ACC112 (cell line): ENCODE results near the gene ZNF488.

ENCODE experiments used
- H2AFZ ChIP-seq: fragments of 200-600 bp; sonication (generic); one replicate; pipeline ENCODE4 v1.6.0; 2017; ENCODE audit warnings: antibody characterized with exemption, low read length; ENCODE audit not compliant: unreplicated experiment
- H3K27ac ChIP-seq: fragments of 200-600 bp; sonication (generic); 2 replicates; pipeline ENCODE4 v1.5.1; 2014; ENCODE audit warnings: low read depth, mild to moderate bottlenecking, antibody characterized with exemption, low read length, moderate library complexity
- H3K27me3 ChIP-seq: fragments of 200-600 bp; sonication (generic); 2 replicates; pipeline ENCODE4 v1.6.1; 2014; ENCODE audit warnings: mild to moderate bottlenecking, antibody characterized with exemption, low read length, moderate library complexity, mixed read lengths; ENCODE audit not compliant: insufficient read depth
- H3K36me3 ChIP-seq: fragments of 200-600 bp; sonication (generic); 2 replicates; pipeline ENCODE4 v1.6.1; 2016; ENCODE audit warnings: mild to moderate bottlenecking, antibody characterized with exemption, low read length, moderate library complexity, mixed read lengths; ENCODE audit not compliant: insufficient read depth
- H3K4me1 ChIP-seq: fragments of 200-600 bp; sonication (generic); one replicate; pipeline ENCODE4 v1.6.1; 2016; ENCODE audit warnings: low read length, mixed read lengths; ENCODE audit not compliant: insufficient read depth, unreplicated experiment, control insufficient read depth
- H3K4me3 ChIP-seq: fragments of 200-600 bp; sonication (generic); 2 replicates; pipeline ENCODE4 v1.5.1; 2014; ENCODE audit warnings: mild to moderate bottlenecking, low read depth, low read length
- H3K79me2 ChIP-seq: fragments of 200-600 bp; sonication (generic); one replicate; pipeline ENCODE4 v1.6.0; 2016; ENCODE audit warnings: low read length; ENCODE audit not compliant: control insufficient read depth, unreplicated experiment, insufficient read depth

The ZNF488 gene

GRCh38 chr10:47372726-47373125 lies 11.4 kb downstream of the ZNF488 start:
- Histone ChIP-seq H3K4me3 (no peak overlapping the region), H3K4me1 (peaks cover 4% of the 10 kb centered on the region), H3K27me3 (peaks cover 10% of the 10 kb centered on the region; the same call in 1 of the 2 replicates), H3K36me3 (no peaks in the 10 kb centered on the region), H3K79me2 (no peaks in the 10 kb centered on the region), H2AFZ (no peak overlapping the region), H3K27ac (no peak overlapping the region)

GRCh38 chr10:47371629-47372485 lies 12.2 kb downstream of the ZNF488 start:
- Histone ChIP-seq H3K36me3 (no peaks in the 10 kb centered on the region), H3K4me3 (no peak overlapping the region), H2AFZ (no peak overlapping the region), H3K27ac (no peak overlapping the region), H3K79me2 (no peaks in the 10 kb centered on the region), H3K4me1 (peaks cover 4% of the 10 kb centered on the region), H3K27me3 (peaks cover 8% of the 10 kb centered on the region; the same call in 1 of the 2 replicates)

- Histone ChIP-seq H3K27ac (no peak overlapping the region), H3K4me3 (no peak overlapping the region), H3K79me2 (no peaks in the 10 kb centered on the region), H2AFZ (no peak overlapping the region), H3K36me3 (no peaks in the 10 kb centered on the region), H3K4me1 (peaks cover 4% of the 10 kb centered on the region), H3K27me3 (peaks cover 4% of the 10 kb centered on the region; the same call in 1 of the 2 replicates)
These were observed 13.2 kb downstream of the ZNF488 start for GRCh38 chr10:47370878-47371277.

GRCh38 chr10:47370015-47370767 lies 13.9 kb downstream of the ZNF488 start:
- Histone ChIP-seq H2AFZ (no peak overlapping the region), H3K36me3 (no peaks in the 10 kb centered on the region), H3K4me3 (no peak overlapping the region), H3K4me1 (peaks cover 2% of the 10 kb centered on the region), H3K79me2 (no peaks in the 10 kb centered on the region), H3K27ac (no peak overlapping the region), H3K27me3 (peaks cover 4% of the 10 kb centered on the region)

- H3K36me3 ChIP-seq = no peaks in the 10 kb centered on the region
- H2AFZ ChIP-seq = no peak overlapping the region
- H3K4me1 ChIP-seq = no peaks in the 10 kb centered on the region
- no peak overlapping the region for H3K27ac ChIP-seq
- no peak overlapping the region for H3K4me3 ChIP-seq
- H3K79me2 ChIP-seq = no peaks in the 10 kb centered on the region
- peaks cover 3% of the 10 kb centered on the region; the same call in 1 of the 2 replicates for H3K27me3 ChIP-seq
These were observed 14.7 kb downstream of the ZNF488 start for GRCh38 chr10:47369251-47369894.

- Histone ChIP-seq H3K27ac (no peak overlapping the region), H3K4me1 (no peaks in the 10 kb centered on the region), H3K4me3 (no peak overlapping the region), H3K36me3 (no peaks in the 10 kb centered on the region), H2AFZ (no peak overlapping the region), H3K79me2 (no peaks in the 10 kb centered on the region), H3K27me3 (peaks cover 3% of the 10 kb centered on the region; the same call in 1 of the 2 replicates)
These were observed 15.5 kb downstream of the ZNF488 start for GRCh38 chr10:47368431-47369180.

- H3K79me2 ChIP-seq = no peaks in the 10 kb centered on the region
- H3K4me3 ChIP-seq = no peak overlapping the region
- no peaks in the 10 kb centered on the region for H3K4me1 ChIP-seq
- no peak overlapping the region for H2AFZ ChIP-seq
- no peak overlapping the region for H3K27ac ChIP-seq
- H3K36me3 ChIP-seq = no peaks in the 10 kb centered on the region
- H3K27me3 ChIP-seq = peaks cover 3% of the 10 kb centered on the region; the same call in 1 of the 2 replicates
These were observed 16.4 kb downstream of the ZNF488 start for GRCh38 chr10:47367646-47368045.

GRCh38 chr10:47366731-47367460 lies 17.2 kb downstream of the ZNF488 start:
- Histone ChIP-seq H3K36me3 (no peaks in the 10 kb centered on the region), H3K4me1 (no peaks in the 10 kb centered on the region), H3K79me2 (no peaks in the 10 kb centered on the region), H3K4me3 (no peak overlapping the region), H3K27ac (no peak overlapping the region), H2AFZ (no peak overlapping the region), H3K27me3 (peaks cover 3% of the 10 kb centered on the region; the same call in 1 of the 2 replicates)

- Histone ChIP-seq H3K36me3 (no peaks in the 10 kb centered on the region), H3K27ac (no peak overlapping the region), H2AFZ (no peak overlapping the region), H3K79me2 (no peaks in the 10 kb centered on the region), H3K4me3 (no peak overlapping the region), H3K4me1 (no peaks in the 10 kb centered on the region), H3K27me3 (peaks cover 3% of the 10 kb centered on the region; the same call in 1 of the 2 replicates)
These were observed 17.9 kb downstream of the ZNF488 start for GRCh38 chr10:47366181-47366631.
